Measurements from ENCODE around the gene LRRFIP1.
"Not testable (repeated sequence)": the region's sequence is repeated elsewhere in the genome, so short reads cannot be mapped to it uniquely, and the experiment has no call there.

LRRFIP1 gene

GRCh38 chr2:237664151-237664550, 36.8 kb downstream of the LRRFIP1 start:
- DNase-seq (ENCODE audit: low read depth): no peak

DNA sequence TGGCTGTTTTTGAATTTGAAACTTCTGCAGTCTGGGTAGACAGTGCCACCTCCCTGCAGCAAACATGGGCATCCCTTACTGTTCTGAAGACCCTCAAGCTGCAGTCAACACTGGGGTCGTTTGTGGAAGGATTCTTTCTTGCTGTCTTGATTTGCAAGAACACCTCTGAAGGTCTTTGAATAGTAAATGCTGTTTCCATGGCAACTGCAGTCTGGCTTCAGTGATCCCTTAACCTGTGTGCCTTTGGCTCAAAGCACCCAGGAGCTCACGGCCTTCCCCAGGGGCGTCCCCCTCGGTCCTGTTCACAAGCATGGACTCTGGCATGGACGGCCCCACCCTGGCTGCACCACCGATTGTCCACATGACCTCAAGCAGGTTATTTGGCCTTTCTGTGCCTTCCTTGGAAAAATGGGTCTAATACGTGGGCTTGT, 38.3 kb downstream of the LRRFIP1 start:
- no peak for DNase-seq (ENCODE audit: low read depth)

DNA sequence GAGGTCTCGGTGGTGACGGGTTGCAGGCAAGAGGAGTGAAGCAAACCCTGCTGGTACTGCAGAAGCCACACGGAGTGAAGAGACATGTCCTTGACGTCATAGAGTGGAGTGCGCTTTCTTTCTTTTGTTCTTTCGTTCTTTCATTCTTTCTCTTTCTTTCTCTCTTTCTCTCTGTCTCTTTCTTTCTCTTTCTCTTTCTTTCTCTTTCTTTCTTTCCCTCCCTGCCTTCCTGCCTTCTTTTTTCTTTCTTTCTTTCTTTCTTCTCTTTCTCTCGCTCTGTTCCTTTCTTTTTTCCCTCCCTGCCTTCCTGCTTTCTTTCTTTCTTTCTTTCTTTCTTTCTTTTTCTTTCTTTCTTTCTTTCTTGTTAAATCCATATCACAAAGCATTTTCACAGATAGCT, 39.2 kb downstream of the LRRFIP1 start:
- no peak for DNase-seq (ENCODE audit: low read depth)

- not testable (repeated sequence) for DNase-seq (ENCODE audit: low read depth)
These were observed 39.7 kb downstream of the LRRFIP1 start for GRCh38 chr2:237667050-237667576.

- no peak for DNase-seq (ENCODE audit: low read depth)
These were observed 40.5 kb downstream of the LRRFIP1 start for GRCh38 chr2:237667893-237668292.

- no peak for DNase-seq (ENCODE audit: low read depth)
These were observed 41.1 kb downstream of the LRRFIP1 start for GRCh38 chr2:237668440-237668839.

DNA sequence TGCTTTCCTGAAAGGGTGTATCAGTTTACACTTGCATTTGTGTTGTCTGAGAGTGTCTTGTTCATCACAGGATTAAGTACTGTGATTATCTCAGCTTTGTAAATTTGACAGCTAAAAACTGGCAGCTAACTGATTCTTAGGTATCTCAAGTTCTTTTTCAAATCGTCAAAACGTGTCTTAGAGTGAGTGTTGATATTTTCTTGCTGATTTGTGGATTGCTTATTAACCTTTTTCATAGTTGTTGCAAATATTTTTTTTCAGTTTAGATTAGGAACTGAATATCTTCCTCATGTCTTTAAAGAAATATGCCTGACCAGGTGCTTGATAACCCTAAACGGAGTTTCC, 41.9 kb downstream of the LRRFIP1 start:
- DNase-seq (ENCODE audit: low read depth): no peak

DNA sequence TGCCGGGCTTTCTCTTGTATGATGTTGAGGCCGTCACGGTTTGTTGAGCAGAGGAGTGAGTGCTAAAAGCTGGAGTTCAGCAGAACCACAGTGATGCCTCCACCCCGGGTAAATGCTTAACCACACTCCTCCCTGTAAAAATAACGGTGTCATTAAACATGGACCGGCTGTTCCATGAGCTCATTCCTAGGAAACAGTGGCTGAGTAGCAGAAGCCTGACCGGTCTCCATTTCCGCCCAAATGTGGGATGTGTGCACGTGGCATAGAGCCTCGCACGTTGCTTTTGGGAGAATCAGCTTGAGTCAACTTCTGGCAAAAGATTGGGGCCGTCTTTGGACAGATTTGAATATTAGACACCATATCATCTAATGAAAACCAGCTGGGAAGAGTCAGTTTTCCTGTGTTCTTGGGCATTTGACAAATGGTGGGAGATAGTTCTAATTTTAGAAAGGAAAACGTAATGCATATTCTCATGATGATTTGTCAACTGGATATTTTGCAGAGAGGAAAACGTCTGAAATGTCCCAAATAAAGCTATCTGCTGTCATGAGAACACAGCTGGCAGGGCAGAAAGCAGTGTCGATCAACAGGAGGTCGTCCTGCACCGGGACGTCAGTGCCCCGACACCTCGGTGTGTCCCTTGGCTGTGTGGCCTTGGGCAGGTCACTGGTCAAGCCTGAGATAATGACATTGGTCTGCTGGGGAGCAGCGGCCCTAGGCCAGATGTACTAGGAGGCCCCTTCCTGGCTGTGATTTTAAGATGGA, 42.4 kb downstream of the LRRFIP1 start:
- no peak for DNase-seq (ENCODE audit: low read depth)

- DNase-seq (ENCODE audit: low read depth): no peak
These were observed 43.3 kb downstream of the LRRFIP1 start for GRCh38 chr2:237670641-237671040.

DNA sequence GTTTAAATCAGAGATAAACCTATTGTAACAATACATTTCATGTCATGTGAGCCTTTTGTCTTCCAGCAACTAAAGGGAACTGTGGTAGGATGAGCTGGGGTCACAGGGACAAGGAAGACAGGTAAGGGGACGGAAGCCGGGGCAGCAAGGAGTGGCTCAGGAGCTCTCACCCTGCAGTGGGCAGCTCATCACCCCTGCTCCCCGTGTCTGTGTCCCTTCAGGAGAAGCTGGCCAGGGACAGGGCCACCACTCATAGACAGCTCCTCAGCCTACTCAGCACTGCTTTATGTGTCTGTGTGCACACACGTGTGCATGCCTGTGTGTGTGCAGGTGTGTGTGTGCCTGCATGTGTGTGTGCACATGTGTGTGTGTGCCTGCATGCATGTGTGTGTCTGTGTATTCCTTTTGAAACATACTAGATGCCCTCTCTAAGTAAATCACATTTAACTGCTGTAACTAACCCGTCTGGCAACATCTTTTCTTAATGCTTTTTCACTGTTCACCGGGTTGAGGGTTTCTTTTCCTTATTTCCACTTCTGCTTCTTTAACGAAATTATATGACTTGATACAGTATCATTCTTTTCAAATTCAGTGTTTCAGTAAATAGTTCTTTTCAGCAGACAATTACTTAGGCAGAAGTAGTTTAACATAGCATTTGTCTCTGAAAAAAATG, 44.2 kb downstream of the LRRFIP1 start:
- no peak for DNase-seq (ENCODE audit: low read depth)

GRCh38 chr2:237672731-237673129, 45.3 kb downstream of the LRRFIP1 start:
- DNase-seq (ENCODE audit: low read depth): no peak

DNA sequence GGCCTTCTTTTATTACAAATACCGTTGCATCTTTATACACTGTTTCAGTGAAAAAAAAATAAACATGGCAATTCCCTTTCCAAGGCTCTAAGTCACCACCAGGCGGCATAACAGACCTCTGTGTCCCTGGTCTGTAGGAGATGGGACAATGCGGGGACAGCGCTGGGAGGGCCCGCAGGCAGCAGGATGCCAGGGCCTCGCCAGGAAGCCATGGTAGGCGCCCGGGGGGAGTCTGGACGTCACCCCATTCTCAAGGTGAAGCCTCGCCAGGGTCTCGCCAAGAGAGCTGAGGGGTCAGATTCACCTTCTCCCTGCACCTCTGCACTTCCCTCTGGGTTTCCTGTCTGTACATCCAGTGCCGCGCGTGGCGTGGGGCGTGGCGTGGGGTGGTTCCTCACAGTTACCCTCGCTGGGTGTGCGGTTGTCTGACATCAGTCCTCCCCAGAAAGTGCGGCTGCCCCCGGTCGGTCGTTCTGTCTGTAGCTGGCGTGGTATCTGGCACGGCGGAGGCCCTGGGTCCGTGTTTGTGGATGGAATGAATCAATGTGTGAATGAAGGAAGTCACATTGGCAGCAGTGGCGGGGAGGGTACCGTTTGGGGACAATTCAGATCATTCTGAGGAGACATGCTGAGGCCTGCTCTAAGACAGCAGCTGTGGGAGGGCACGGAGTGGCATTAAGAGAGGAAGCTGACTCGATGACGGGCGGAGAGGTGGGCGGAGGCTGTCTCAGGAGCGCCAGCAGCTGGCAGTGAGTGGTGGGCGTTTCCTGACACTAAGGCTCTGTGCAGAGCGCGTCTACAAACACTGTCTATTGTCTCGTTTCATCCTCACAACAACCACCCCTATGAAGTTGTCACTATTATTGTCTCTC, 46.0 kb downstream of the LRRFIP1 start:
- DNase-seq (ENCODE audit: low read depth): peak; percentile 74

DNA sequence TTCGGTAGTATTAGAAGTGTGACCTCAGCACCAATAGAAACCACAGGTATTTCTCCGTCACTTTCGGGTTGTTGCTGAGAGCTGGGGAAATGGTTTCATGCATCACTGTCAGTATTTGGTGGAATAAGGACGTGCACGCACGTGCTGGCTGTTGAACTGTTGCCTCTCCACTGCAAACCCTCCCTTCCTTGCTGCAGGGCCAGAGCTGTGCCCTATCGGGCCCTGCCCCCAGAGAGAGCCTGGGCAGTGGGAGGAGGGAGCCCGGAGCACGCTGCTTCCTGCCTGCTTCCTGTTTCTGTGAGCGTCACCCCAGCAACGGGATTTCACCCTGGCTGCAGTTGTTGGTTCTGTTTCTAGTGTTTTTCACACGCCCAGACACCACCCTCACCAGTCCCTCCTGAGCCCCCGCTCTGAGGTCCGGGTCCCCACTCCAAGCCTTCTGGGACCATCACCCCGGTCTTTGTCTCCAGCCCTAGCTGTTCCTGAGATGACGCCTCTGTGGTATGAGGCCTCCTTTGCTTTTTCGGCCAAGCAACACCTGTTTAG, 47.4 kb downstream of the LRRFIP1 start:
- peak; percentile 72 for DNase-seq (ENCODE audit: low read depth)

DNA sequence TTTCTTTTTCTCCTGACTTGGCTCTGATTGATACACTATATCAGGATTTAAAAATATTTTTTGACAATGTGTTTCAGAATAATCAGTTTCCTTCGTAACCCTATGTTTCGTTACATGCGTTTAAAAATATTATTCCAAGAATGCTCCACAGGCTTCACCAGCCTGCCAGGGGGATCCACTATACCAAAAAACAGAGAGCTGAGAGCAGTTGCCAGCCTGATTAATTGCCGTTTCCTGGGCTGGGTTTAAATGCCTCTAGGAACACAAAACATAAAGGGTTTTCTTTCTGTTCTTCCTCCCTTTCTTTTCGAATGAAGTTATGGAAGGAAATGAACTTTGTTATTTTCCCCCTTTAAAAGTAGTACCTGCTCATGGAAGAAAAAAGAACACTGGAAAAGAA, 47.9 kb downstream of the LRRFIP1 start:
- no peak for DNase-seq (ENCODE audit: low read depth)

GRCh38 chr2:237680702-237681478, 53.5 kb downstream of the LRRFIP1 start:
- no peak for DNase-seq (ENCODE audit: low read depth)

DNA sequence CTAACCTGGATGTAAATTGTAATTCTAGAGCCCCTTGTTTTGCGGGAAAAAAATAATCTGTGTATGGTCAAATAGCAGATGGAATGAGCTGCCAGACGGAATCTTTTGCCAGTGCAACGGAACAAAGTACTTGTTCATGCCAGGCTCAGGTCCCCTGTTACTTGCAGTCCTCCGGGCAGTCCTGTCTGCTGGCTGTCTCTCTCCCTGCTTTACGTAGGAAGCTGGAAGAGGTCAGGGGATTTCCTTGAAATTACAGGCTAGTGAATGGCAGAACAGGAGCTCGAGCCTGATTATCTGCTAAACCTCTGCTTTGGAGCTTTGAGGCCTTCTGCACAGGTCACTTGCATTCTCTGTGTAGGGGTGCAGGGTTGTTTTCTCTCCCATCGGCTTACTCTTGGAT, 54.8 kb downstream of the LRRFIP1 start:
- no peak for DNase-seq (ENCODE audit: low read depth)

DNA sequence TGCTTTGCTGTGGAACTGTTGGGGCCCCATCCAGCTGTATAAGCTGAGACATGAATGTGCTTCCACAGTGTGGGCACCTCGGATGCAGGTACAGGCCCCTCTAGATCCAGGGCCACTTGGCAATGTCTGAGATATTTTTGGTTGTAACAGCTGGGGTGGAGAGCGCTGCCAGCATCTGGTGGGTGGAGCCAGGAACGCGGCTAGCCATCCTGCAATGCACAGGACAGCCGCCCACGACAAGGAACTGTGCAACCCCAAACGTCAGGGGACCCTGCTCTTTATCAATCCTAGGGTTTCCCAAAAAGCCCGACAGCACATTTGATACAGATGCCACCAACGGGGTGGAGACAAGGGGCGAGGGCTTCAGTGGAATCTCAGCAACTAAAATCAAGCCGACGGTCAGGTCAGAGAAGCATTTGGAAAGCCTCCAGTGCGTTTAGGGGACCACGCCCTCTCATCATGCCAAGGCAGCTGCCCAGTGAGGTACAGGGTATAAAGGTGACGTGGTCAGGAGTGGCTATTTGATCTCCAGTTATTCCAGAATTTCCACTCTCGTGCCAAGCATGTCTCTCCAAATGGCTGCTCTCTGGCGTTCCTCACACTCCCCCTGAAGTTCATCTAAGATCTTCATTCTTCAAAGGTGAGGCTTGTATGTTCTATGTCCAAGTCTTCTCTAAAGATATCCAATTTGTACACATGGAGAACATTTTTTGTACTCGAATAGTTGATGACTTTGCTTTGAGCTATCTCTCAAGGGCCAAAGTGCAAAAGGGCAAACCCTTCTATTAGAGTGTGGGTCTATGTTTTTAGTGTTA, 55.7 kb downstream of the LRRFIP1 start:
- no peak for DNase-seq (ENCODE audit: low read depth)

- no peak for DNase-seq (ENCODE audit: low read depth)
These were observed 58.0 kb downstream of the LRRFIP1 start for GRCh38 chr2:237685408-237685807.

- no peak for DNase-seq (ENCODE audit: low read depth)
These were observed 59.3 kb downstream of the LRRFIP1 start for GRCh38 chr2:237686659-237687136.

GRCh38 chr2:237688081-237688480, 60.7 kb downstream of the LRRFIP1 start:
- DNase-seq (ENCODE audit: low read depth): no peak

All from activated T-helper 1 cell treated with Interleukin-2 at 50 U/mL for 16 hours (primary cell).